Activated CD8-positive, alpha-beta memory T cell treated with anti-CD3 and anti-CD28 coated beads for 48 hours (primary cell): Measurements from ENCODE around the gene ULK1.
"Not testable (repeated sequence)": the region's sequence is repeated elsewhere in the genome, so short reads cannot be mapped to it uniquely, and the experiment has no call there.

Source experiments
- DNase-seq, 3 experiments: peaks; one replicate each; pipeline ENCODE4 v3.0.0-alpha.2; 2020; ENCODE audit warnings: low read depth in 2 of 3, low spot score in 2 of 3

ULK1 gene

GRCh38 chr12:131941116-131941986 is 46.9 kb downstream of the ULK1 start:
- no peak for DNase-seq

- DNase-seq = no peak
Observed at GRCh38 chr12:131941987-131942341, 47.5 kb downstream of the ULK1 start.

- DNase-seq = no peak
Observed at GRCh38 chr12:131942671-131943070, 48.2 kb downstream of the ULK1 start.

DNA sequence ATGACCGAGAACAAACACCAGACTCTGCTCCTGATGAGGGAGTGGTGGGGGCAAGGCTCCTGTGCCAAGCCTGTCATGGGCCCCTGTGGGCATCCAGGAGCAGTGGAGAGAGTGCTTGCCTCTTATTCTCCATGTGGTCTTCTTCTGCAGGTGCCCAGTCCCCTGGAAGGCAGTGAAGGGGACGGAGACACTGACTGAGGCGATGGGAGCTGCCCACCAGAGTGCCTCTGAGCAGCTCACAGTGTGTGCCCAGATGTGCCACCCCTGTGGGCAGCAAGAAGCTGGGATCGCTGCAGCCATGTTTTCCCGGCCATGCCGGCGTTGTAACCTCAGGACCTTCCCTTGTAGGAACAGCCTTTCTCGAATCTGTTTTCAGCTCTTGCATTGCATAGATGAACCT is 49.0 kb downstream of the ULK1 start:
- DNase-seq = no peak

DNA sequence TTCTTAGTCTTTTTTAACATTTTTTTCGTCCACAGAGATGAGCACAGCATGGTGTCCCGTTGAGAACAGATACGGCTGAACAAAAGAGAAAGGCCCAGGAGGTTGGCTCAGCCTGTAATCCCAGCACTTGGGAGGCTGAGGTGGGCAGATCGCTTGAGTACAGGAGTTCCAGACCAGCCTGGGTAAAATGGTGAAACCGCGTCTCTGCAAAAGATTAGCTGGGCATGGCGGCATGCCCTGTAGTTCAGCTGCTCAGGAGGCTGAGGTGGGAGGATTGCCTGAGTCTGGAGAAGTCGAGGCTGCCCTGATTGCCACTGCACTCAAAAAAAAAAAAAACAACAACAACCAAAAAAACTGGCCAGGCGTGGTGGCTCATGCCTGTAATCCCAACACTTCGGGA is 49.5 kb downstream of the ULK1 start:
- no peak for DNase-seq

- no peak for DNase-seq
Observed at GRCh38 chr12:131944601-131945251, 50.3 kb downstream of the ULK1 start.

- DNase-seq = no peak
Observed at GRCh38 chr12:131946757-131947156, 52.3 kb downstream of the ULK1 start.

DNA sequence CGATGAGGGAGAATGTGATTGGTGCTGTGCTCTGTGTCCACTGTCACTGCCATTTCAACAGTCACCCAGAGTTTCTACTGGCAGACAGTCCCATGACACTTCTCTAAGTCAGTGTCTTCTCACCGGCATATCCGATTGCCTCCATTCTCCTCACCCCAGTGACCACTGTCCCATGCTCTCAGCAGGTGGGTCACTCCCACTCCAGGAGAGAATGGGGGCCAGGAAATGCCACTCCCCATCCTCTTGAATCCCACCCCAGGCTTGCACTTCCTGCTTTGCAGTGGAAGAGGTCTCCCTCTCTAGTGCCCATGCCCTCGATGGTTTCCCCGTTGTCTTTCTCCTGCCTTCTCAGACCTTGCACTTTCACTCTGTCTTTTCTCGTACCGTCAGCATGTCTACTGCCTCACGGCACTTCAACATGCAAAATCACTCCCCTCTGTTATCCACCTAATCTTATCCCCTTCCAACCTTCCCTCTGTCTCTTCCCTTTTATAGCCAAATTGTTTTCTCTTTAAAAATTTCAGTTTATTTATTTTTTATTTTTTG is 53.1 kb downstream of the ULK1 start:
- DNase-seq = no peak

DNA sequence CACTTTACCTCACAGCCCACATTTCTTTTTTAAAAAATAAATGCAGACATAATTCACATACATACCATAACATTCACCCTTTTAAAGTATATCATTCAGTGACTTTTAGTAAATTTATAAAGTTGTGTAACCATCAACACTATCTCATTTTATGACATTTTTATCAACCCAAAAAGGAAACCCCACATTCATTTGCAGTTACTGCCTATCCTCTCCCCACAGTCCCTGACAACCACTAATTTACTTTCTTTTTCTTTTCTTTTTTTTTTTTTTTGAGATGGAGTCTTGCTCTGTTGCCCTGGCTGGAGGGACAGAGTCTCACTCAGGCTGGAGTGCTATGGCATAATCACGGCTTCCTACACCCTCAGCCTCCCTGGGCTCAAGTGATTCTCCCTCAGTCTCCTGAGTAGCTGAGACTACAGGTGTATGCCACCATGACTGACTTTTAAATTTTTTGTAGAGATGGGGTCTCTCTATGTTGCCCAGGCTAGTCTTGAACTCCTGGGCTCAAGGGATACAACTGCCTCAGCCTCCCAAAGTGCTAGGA is 53.8 kb downstream of the ULK1 start:
- no peak for DNase-seq

- DNase-seq = not testable (repeated sequence)
Observed at GRCh38 chr12:131948713-131949430, 54.5 kb downstream of the ULK1 start.

GRCh38 chr12:131949431-131950181 is 55.2 kb downstream of the ULK1 start, which contains the start of gene EP400:
EP400 (plus strand) TSS chr12:131949942; CDS start chr12:131960620, 10,678 bp downstream.
- DNase-seq = peak; percentile 88 to 89 (median 89)

DNA sequence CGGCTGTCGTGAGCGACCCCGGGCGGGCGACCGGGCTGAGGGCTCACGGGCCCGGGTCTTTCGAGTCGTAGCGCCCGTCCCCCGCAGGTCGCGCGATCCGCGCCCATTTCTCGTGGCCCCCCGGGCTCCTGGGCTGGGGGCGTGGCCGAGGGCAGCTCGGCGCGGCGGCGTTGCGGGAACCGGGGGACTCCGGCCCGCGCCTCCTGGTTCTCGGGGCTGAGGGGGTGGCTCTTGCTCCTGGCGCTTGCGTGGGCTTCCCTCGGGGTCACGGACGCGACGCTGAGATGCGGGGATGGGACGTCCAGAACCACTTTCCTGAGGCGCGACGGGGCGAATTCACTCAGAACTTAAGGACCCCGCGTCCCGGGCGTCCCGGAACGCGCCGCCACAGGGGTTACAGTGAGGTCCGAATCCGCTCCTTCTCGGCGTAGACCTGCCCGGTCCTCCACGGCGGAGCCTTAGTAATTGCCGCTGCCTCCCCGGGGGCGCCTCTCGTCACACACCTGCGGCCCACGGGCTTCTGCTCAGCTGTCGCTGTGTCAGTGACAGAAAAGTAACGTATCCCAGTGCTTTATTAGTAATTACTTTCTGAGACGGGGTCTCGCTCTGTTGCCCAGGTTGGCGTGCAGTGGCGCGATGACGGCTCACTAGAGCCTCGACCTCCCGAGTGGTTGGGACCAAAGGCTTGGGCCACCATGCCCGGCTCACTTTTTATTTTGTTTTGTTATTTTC is 55.9 kb downstream of the ULK1 start:
- no peak for DNase-seq

DNA sequence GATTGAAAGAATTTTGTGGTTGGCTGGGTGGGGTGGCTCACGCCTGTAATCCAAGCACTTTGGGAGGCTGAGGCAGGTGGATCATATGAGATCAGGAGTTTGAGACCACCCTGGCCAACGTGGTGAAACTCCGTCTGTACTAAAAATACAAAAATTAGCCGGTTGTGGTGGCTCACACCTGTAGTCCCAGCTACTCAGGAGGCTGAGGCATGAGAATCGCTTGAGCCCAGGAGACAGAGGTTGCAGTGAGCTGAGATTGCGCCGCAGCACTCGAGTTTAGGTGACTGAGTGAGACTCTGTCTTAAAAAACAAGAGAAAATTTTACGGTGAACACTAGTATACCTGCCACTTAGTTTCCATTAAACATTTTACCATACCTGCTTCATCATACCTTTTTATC is 59.4 kb downstream of the ULK1 start:
- DNase-seq = not testable (repeated sequence)

DNA sequence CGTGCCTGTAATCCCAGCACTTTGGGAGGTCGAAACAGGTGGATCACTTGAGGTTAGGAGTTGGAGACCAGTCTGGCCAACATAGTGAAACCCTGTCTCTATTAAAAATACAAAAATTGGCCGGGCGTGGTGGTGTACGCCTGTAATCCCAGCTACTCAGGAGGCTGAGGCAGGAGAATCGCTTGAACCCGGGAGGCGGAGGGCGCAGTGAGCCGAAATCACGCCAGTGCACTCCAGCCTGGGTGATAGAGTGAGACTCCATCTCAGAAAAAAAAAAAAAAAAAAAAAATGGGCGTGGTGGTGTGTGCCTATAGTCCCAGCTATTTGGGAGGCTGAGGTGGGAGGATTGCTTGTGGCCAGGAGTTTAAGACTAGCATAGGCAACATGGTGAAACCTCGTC is 60.0 kb downstream of the ULK1 start:
- DNase-seq = not testable (repeated sequence)

DNA sequence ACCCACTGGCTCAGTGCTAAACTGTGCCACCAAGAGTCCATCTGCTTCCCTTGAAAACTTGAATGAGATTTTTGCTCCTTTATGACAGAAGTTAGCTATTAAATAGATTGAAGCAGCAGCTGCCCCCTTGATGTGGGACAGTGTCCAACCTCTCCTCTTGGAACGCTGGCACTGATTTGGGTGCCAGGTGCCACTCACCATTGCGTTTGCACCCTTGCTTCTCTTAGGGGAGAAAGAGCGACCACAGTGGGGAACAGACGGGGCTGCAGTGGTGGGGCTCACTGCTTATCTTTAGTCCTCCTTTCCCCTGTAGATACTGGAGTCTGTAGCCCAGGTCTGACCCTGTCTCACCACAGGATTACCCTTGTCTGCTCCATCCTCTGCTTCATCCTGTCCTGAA is 64.7 kb downstream of the ULK1 start:
- DNase-seq = no peak

DNA sequence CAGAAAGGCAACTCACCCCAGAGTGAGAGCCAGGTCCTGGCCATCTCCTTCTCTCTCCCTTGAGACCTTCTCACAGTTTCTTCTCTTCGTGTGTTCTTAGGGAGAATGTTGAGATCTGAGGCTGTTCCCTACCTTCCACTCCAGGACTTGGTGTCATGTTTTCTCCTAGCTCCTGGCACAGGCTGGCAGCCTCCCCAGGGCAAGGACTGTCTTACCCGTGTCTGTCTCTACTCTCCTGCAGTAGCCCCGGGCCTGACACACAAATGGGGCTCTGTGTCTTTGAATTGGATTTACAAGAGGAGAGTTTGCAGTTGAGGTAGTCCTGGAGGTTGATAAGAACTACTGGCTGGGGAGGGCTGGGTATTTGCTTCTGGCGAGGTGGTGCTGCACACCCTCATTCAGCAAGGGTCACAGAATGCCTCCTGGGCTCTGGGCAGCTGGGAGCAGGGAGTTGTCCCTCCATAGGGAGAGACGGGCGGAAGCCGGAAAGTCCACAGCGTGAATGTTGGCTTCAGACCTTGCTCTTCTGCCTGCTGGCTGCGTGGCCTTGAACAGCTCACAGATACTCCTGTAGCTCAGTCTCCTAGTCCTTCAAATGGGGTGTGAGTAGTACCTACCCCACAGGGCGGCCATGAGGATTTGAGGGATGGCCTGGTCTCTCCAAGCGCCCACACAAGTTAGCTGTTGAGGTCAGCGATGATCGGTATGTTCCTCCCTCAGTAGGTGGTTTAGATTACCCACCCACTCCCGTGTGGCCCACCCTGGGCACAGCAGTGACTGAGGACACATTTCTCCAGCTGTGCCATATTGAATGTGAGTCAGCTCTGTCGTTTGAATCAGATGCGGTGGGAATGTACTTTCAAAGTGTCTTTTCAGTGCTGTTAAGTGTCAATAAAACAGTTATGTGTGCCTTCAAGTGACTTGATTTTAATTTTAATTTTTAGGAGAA is 65.5 kb downstream of the ULK1 start:
- DNase-seq = no peak

- DNase-seq = not testable (repeated sequence)
Observed at GRCh38 chr12:131960590-131961325, 66.3 kb downstream of the ULK1 start.

DNA sequence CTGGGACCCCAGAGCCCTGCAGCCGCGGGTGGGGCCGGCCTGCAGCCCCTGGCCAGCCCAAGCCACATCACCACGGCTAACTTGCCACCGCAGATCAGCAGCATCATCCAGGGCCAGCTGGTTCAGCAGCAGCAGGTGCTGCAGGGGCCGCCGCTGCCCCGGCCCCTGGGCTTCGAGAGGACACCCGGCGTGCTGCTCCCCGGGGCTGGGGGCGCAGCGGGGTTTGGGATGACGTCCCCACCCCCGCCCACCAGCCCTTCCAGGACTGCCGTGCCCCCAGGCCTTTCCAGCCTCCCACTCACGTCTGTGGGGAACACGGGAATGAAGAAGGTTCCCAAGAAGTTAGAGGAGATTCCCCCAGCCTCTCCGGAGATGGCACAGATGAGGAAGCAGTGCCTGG is 66.9 kb downstream of the ULK1 start:
- DNase-seq = not testable (repeated sequence)
